ELF-1 (cell line): ENCODE results near the gene SLC16A5.
"Not testable (repeated sequence)": the region's sequence is repeated elsewhere in the genome, so short reads cannot be mapped to it uniquely, and the experiment has no call there.

Source experiments
- DNase-seq: peaks from one replicate; pipeline ENCODE4 v3.0.0-alpha.2; 2016; ENCODE audit warnings: low read depth, low spot score

SLC16A5 gene

DNA sequence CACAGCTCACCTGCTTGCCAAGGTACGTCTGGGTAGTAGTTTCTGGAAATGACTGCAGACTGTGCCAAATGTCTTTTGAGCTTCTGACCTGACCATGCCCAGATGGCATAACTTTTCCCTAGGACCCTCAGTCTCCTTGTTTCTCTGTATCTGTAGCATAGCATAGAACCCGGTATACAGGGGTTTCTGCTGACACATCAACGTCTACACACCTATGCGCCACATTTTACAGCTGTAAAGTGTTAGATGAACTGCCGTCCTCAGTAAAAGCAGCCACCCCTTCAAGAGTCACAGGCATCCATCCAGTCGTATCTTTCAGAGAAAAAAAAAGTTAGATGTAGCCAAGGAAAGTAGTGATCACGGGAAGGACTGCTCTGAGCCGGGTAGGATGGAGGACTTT, 23.3 kb upstream of the SLC16A5 start:
- DNase-seq, result no peak

DNA sequence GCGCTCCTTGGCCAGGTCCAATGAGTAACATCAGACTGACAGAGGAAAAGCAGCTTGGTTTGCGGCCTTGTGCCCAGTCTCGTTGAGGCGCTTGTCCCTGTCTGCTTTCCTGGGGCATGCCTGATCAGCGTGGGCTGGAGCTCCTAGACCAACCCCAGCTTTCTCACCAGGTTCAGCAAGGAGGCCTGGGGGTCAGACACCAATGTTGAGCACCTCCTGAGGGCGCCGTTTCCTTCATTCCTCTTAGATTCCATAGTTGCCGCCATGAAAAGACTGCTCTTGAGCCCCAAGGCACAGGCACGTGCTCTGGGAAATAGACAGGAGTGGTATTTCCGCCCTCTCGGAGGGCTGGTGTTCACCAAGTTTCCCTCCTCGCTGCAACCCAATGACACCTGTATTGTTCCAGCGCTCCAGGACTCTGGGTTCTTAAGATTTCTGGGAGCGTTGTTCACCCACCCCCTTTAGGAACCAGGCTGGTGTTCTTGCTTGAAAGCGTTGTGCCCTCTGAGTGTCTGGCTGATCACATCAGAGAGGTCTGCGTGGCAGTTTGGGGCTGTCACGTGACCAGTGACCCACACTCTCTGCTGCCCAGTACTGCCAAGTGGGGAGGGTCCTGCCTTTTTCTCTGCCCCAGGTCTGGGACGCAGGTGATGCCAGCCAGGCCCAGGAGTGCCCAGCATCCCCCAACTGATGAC, 22.7 kb upstream of the SLC16A5 start:
- DNase-seq, result peak; percentile 68

DNA sequence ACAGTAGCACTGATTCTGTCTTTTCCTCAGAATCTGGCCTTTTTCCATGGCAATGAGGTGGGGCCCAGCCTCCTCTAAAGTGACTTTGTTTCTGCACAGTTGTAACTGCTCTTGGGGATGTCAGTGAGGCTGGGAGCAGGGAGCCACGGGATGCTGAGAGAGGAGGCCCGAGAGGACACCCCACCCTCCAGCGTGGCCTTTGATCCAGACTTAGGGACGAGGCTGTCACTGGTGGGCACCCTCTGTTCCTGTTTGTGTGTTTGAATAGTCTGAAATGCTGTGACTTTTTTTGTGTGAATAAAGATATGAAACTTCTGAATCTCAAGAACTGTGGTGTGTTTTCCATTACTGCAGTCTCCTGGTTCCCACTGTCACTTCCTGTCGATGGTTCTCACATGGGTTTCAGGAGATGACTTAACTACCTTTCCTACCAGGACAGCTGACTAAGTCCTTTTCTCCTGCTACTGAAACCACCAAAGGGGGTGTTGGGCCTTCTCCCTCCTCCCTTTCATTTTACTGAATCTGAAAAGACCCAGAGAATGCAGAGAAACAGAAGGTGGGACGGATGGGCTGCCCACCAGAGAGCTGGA, 22.1 kb upstream of the SLC16A5 start:
- DNase-seq, result no peak

DNA sequence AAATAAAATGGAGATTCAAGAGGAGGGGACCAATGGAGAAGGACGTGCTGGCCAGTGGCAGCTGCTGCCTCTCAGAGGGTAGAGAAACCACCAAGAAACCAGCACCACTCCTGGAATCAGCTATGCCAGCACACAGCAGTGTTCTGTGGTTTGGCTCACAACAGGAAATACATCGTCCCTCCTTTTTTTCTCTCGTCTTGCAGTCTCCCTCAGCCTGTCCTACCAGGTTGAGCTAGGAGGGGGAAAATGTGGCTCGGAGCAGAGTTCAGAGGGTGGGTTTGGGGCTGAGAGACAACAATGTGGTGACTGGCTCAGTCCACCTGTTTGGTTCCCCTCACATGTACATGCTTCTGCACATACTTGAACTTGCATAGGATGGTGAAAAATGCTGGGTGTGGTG, 19.9 kb upstream of the SLC16A5 start:
- DNase-seq, result no peak

DNA sequence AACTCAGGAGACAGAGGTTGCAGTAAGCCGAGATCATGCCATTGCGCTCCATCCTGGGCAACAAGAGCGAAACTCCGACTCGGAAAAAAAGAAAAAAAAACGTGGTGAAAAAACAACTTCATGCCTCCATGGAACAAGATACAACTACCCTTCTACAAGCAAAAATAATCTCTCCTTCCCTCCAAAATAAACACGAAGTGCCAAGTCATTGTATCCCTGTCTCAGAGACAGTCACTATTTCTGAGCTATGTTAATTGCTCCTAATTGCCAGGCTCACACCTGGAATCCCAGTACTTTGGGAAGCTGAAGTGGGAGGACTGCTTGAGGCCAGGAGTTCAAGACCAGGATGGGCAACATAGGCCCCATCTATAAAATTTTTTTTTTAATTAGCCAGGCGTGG, 19.0 kb upstream of the SLC16A5 start:
- no peak for DNase-seq

DNA sequence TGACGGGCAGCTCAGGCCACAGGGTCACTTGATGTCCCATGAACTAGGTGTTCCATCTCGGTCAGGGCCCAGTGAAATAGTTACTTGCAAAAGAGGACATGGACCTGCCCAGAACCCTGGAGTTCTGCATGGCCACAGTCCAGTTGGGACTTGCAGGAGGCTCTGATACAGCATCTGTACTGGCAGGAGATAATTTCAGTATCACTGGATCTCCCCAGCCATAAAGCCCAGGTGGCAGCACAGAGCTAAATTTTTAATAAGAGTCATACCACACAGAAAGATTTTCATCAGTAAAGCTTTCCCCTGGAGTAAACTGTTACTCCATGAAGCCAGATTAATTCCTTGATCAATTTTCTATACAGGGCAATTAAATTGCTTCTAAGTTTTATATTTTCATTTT, 18.0 kb upstream of the SLC16A5 start:
- no peak for DNase-seq

DNA sequence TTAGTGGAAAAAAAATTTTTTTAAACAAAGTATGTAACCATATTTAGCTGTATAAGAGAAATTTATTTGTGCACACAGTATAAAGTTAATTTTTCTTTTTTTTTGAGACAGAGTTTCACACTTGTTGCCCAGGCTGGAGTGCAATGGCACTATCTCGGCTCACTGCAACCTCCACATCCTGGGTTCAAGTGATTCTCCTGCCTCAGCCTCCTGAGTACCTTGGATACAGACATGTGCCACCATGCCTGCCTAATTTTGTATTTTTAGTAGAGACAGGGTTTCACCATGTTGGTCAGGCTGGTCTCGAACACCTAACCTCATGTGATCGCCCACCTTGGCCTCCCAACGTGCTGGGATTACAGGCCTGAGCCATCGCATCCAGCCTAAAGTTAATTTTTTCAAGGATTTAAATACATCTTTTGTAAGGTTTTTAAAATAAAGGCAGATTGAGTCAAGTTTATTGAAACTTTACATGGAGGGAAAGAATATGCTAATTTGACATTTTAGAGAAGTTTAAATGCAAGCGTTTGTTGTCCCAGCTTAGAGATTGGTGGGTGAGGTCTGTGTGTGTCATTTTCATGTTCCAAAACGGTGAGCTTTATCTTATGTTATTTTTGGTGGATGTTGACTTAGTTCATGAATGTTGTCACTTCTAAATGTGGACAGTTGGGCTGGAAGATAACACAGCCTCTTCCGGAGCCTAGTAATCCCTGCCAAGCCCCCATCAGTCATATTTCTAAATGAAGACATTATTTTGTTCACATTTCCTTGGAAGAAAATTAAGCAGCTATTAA, 16.1 kb upstream of the SLC16A5 start:
- not testable (repeated sequence) for DNase-seq

DNA sequence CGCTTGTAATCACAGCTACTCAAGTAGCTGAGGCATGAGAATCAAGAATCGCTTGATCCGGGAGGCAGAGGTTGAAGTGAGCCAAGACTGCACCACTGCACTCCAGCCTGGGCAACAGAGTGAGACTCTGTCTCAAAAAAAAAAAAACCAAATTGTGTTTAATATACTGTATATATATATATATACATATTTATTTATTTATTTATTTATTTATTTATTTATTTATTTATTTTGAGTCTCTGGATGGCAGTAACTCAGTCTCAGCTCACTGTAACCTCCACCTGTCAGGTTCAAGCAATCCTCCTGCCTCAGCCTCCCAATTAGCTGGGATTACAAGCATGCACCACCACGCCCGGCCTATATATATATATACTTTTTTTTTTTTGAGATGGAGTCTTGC, 14.8 kb upstream of the SLC16A5 start:
- not testable (repeated sequence) for DNase-seq

DNA sequence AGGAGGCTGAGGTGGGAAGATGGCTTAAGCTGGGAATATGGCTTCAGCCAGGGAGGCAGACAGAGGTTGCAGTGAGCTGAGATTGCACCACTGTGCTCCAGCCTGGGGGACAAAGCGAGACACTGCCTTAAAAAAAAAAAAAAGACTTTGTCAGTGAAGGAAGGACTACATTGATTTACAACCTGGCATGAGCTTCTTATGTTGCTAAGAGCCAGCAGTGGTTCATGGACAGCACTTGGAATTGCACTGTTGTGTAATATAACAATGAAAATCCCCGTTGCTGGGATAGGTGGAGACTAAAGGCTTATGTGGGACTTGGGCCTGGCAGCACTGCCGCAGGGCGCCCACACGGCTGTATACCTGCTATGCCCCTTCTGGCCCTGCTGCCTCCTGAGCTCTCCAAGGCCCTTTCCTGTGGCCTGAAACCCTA, 14.1 kb upstream of the SLC16A5 start:
- no peak for DNase-seq

DNA sequence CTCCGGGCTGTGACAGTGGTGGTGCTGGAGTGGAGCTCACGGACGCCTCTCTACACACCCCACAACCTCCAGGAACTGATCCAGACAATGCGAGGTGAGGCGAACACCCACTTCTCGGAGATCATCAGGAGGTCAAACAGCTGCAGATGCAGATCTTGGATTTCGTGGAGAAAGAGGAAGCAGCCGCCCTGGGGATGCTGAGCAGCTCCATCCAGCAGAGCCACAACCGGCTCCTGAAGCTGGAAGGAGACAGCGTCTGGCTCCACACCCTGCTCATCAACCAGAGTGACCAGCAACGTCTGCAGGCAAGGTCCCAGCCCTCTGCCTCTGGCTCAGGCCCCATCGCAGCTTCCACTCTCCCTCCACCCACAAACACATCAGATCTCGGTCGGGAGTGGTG, 13.2 kb upstream of the SLC16A5 start:
- DNase-seq, result no peak

DNA sequence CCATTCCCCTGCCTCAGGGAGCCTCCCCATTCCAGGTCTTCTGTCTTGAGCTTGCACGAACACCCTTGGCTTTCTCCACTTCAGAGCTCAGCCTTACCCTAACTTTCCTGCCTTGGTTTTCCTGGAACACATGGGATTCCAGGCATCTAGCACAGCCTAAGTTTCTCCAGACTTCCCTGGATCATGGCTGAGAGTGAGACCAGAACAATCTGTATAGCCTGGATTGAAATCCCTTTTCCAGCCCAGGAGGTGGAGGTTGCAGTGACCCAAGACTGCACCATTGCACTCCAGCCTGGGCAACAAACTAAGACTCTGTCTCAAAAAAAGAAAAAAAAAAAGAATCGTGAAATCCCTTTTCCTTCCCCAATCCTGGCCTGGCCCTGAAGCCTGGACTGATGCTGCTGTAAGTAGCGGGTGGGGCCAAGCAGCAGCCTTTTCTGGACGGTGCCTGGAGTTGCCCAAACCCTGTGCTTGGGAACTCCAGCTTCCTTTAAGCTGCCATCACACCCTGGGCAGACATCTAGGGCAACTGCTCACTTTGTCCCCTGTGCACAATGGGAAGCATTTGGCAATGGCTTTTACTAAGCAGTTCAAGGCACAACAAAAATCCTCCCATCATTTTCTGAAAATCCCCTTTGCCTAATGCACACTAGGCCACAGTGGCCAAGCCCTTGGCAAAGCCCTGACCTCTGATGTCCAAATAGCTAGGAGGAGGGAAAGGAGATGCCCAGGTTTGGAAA, 12.0 kb upstream of the SLC16A5 start:
- no peak for DNase-seq

DNA sequence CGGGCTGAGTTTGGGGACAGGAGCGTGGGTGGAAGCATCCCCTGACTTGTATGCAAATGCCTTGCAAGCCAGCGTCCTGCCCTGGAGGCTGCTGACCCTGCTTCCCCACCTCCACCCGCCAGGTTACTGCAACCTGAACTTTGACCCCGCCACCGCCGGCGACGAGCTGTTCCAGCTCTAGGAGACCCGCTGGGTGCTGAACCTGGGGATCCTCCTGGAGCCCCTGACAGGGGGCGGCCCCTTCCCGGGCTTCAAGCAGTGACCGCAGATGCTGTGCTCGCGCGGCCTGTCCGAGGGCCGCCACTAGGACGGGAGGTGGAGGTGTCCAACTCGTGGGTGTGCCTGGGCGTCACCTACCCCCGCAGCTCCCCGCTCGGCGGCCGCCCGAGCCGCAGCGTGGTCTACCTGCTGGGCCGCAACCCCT, 10.7 kb upstream of the SLC16A5 start:
- DNase-seq, result peak; percentile 79

DNA sequence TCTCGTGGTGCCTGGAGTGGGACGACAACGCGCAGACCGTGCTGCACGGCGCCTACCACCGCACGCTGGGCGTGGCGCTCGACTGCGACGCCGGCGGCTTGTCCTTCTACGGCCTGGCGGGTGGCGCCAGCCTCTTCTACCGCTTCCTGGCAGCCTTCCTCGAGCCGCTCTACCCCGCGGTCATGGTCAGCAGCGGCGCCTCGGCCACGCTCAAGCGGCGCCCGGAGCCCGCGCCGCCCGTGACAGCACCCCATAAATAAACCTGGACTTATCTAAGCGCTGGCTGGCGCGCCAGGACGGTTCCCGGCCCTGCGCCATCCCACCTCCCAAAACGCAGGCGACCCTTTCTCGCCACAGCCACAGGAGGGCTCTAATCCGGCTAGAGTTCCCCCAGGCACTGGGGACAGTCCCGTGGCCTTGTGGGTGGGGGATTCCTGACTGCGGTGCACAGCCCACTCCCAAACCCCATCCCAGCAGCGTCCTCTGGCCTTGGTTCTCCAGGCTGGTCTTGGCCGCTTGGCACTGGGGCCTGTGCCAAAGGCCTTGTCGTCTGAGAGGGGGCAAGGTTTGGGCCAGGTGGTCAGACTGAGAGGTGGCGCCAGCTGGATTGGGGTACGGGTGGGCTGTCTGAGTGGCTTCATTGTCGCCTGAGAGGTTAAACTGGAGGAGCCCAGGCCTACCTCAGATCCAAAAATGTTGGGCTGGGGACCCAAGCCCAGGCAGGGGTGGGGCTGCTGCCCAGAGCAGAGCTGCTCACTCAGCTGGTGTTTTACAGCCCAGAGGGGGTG, 10.1 kb upstream of the SLC16A5 start:
- DNase-seq, result peak; percentile 71

DNA sequence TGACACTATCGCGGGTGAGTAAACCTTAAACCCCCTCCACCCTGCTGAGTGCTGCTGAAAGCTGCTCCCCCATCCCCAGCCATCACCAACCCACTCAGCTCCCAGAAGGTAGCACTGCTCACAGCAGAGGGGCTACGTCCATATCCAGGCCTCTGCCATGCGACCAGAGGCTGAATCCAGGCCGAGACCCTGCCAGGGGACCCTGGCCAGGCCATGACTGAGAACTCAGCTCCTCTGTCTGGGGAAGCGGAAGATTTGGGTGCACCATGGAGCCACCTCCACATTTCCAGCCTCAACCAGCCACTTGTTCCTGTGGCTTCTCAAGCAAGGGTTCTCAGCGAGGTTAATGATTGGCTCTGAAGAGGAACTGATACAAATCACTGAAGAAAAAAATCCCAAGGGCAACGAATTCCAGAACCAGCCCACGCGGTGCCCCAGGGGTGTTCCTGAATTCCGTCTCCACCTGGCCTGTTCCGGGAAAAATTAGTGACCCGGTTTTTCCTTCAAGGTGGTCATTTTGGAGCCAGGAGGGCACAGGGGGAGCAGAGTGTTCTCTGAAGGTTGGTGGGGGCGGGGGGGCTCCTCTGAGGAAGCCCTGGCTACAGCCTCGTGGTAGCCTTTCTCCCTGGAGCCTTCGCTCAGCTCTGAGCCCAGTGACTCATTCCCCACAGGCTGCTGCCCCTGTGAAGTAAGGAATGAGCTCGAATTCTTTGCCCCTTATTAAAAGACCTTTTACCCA, 9.3 kb upstream of the SLC16A5 start:
- DNase-seq, result peak; percentile 69

DNA sequence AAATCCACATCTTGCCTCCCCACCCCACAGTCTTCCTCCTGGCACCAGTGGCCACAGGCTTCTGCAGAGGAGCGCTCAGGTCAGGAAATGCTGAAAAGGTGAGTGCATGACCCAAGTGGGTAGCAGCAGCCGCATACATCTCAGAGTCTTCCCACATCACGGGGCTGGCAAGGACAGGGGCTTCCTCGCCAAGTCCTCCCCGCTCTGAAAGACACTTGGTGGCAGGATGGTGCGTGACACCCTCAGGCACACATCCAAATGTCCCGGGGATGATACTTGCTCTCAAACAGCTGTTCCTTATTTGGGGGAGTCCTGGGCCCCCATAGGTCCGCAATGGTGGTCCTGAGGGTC, 8.8 kb upstream of the SLC16A5 start:
- no peak for DNase-seq

DNA sequence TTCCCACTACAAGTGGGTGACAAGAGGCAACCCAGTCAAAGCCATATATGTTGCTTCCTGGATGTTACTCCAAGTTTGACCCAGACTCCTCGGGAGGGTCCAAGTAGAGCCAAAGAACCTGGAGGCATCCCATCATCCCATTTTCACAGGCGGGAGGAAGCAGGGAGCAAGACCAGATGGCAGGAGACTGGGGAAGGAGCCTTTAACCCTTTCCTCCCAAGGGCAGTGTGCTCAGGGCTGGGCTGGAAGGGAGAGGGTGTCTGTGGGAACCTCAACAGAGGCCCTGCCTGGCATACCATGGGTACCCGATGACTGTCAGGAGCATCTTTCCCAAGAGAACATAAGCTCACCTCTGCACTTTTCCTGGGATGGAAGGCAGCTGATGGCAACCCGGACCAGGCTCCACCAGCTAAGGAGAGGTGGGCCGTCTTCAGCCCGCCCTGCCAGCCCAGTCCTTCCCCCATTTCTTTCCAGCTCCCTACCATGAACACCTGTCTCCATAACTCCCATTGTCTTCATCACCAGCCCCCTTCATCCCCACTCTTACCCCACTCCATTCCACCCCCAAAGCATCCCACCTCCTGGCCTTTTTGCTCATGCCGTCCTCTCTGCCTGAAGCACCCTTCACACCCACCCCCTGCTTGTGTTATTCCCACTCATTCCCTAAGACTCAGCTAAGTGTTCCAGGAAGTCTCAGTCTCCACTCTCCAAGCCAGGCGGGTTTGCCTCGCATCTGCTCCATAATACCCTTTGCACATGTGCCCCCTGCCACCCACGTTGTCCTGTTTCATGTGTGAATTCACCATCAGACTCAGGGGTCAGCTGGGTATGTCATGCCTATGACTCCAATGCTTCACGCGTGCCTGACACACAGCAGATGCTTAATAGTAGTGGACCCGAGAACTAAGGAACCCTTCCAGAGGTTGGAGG, 5.9 kb upstream of the SLC16A5 start:
- DNase-seq, result no peak

DNA sequence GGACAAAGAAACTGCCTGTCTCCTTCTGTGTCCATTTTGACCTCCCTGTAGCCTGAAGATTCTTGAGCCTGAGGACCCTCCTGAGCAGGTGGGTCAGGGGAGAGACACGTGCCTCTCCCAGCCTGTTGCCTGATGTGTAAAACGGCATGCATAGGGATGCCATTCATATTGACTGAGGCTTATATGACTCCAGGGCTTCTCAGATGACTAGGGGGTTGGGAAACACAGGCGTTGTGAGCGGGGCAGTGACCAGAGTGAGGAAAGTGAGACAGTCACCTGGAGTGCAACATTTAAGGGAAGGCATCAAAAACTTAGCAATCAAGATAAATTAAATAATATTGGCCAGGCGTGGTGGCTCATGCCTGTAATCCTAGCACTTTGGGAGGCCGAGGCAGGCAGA, 5.1 kb upstream of the SLC16A5 start:
- no peak for DNase-seq

DNA sequence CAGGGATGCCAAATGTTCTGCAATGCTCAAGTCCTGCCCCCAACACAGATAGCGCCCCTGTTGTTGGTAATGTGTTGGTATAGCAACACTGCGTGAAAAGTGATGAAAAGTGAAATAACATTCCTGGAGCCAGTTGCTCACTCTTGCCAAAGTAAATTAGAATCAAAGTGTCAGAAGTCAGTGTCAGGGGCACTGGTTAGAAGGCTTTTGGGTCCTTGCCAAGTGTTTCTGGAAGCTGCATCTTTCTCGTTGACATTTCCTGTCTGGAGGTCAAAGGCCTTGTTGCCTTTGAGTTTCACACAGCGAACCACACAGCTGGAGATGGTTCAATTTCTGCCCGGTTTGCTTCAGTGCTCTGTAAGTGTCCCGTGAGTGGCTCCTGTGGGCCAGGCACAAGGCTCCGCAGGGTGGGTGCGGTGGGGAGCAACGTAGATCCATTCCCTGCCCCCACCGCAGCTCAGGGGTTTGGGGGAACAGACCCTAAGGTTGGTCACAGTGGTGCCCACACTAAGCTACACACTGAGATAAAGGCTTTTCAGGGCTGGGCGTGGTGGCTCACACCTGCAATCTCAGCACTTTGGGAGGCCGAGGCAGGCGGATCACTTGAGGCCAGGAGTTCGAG, 3.6 kb upstream of the SLC16A5 start:
- DNase-seq, result no peak

DNA sequence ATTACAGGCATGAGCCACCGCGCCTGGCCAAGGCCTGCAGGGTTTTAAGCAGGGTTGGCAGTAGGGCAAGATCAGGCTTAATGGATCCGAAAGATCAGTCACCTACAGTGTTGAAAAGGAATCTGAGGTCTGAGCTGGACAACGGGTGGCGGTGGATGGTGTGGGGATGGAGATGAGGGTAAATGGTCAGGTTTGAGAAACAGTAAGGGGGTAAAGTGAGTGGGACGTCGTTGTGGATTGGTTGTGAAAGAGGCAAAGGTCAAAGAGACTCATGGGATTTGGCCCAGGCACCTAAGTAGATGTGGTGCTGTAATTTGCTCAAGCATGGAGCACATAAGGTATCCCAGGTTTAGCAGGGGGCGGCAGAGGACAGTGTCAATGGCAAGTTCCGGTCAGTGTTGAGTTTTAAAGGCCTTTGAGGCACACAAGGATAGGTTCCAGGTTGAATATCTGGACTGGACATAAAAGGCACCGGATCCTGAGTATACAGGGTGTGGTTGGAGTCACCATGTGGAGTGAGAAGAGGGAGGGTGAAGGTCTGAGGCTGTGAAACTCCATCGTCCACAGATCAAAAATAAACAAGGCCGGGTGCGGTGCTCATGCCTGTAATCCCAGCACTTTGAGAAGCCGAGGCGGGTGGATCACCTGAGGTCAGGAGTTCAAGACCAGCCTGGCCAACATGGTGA, 1.1 kb upstream of the SLC16A5 start:
- no peak for DNase-seq
